AG09309 (cell line): ENCODE measurements around the gene ARHGAP18.

Experiments used
- DNase-seq: peaks from one replicate; pipeline ENCODE4 v3.0.0-alpha.2; 2010; ENCODE audit warnings: low read depth
- H3K4me3 ChIP-seq: 2 replicates; pipeline ENCODE4 v1.5.1; 2011; ENCODE audit warnings: mild to moderate bottlenecking, low read depth, low read length, moderate library complexity; ENCODE audit not compliant: control insufficient read depth
- TF ChIP-seq, protein P1 (sequence below): IDR thresholded peaks from 2 replicates; pipeline ENCODE4 v1.5.1; 2011; ENCODE audit warnings: mild to moderate bottlenecking, low read depth, low read length, inconsistent platforms; ENCODE audit not compliant: insufficient read depth, control insufficient read depth; ENCODE audit errors: missing control alignments

ARHGAP18 gene

GRCh38 chr6:129696843-129697242 is 13.1 kb downstream of the ARHGAP18 start:
- no peak for DNase-seq
- TF ChIP-seq, protein P1, sequence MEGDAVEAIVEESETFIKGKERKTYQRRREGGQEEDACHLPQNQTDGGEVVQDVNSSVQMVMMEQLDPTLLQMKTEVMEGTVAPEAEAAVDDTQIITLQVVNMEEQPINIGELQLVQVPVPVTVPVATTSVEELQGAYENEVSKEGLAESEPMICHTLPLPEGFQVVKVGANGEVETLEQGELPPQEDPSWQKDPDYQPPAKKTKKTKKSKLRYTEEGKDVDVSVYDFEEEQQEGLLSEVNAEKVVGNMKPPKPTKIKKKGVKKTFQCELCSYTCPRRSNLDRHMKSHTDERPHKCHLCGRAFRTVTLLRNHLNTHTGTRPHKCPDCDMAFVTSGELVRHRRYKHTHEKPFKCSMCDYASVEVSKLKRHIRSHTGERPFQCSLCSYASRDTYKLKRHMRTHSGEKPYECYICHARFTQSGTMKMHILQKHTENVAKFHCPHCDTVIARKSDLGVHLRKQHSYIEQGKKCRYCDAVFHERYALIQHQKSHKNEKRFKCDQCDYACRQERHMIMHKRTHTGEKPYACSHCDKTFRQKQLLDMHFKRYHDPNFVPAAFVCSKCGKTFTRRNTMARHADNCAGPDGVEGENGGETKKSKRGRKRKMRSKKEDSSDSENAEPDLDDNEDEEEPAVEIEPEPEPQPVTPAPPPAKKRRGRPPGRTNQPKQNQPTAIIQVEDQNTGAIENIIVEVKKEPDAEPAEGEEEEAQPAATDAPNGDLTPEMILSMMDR = no peak
- H3K4me3 ChIP-seq = no peak overlapping the region

DNA sequence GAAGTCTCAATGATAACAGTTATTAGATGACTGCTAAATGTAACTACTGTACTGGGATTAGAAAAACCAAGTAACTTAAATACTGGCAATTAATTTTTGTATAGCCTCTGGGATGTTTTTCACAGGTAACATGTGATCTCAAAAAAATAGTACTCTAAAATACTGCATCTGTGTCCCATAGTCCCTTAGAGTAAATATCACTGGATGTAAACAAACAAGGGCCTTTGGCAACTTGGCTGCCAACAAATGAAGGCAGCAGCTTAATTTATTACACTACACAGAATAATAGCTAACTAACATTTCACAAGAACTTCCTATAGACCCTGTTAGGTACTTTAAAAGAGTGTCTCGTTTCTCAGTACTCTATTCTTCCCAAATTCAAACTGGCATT is 14.0 kb downstream of the ARHGAP18 start:
- no peak overlapping the region for H3K4me3 ChIP-seq
- DNase-seq = no peak
- TF ChIP-seq, protein P1 = no peak

DNA sequence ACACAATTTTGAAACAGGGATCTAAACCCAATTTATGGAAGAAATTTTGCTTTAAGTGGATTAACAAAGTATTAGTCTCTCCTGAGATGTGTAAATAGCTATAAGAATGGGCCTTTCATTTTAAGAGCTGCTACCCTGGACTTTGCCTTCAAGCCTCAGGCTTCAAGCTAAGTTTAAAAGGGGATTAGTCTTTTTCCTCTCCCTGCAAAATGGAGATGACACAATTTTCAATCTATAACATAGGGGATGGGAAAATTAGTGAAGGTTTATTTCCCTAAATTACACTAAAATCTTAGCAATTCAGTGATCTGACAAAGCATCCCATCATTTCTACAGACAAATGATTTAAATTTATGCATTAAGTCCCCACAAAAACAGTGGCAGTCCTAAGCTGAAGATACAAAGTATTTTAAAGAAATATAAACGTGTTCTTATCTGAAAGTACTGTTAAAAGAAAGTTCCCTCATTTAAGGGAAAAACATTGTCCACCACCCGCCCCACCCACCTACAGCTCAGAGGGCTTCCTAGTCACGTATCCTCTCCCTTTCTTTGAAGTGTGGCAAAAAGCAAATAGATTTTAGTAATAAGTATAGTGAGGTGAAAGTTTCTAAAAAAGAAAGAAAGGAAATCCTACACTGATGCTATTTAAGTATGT is 14.5 kb downstream of the ARHGAP18 start:
- TF ChIP-seq, protein P1 = no peak
- no peak overlapping the region for H3K4me3 ChIP-seq

GRCh38 chr6:129694036-129694435 is 15.9 kb downstream of the ARHGAP18 start:
- DNase-seq = no peak
- TF ChIP-seq, protein P1 = no peak
- H3K4me3 ChIP-seq = no peak overlapping the region

More for the DNA sequence above, 14.5 kb downstream of the ARHGAP18 start:
- no peak for DNase-seq

DNA sequence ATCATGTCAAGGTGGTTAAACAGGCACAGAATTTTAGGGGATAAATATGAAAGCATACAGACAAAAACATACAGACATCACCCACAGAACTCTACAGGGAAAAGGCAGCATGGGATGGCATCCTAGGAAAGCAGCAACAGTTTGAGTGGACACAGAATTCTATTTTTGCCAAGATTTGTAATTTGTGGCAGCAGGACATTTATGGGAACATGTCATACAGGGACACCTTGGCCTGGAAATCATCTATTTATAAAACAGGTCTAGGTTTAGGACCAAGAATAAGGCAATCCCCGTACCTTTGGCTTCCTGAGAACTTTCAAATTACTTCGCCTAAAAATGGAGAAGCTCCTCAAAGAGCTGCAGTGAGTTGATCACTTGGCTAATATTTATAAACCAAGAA is 17.5 kb downstream of the ARHGAP18 start:
- no peak overlapping the region for H3K4me3 ChIP-seq
- DNase-seq = no peak
- TF ChIP-seq, protein P1 = no peak

GRCh38 chr6:129691709-129692108 is 18.3 kb downstream of the ARHGAP18 start:
- no peak overlapping the region for H3K4me3 ChIP-seq
- TF ChIP-seq, protein P1 = no peak
- DNase-seq = no peak
